HG03354 (cell line): Measurements from ENCODE around the gene ANKIB1.
A peak's percentile ranks its signal among the peaks of the same experiment; 100 is the strongest.

Experiments
- ATAC-seq: cut with Tn5 transposase; IDR thresholded peaks from one replicate; pipeline ENCODE4 v1.9.1; 2021; ENCODE audit warnings: mild to moderate bottlenecking; ENCODE audit not compliant: unreplicated experiment, poor library complexity, severe bottlenecking

The ANKIB1 gene

GRCh38 chr7:92259610-92260247 lies 14.0 kb downstream of the ANKIB1 start:
- ATAC-seq: no peak

GRCh38 chr7:92260248-92260781 lies 14.5 kb downstream of the ANKIB1 start:
- ATAC-seq: no peak

GRCh38 chr7:92266415-92267241 lies 20.9 kb downstream of the ANKIB1 start:
- ATAC-seq: no peak

GRCh38 chr7:92268921-92269320 lies 23.1 kb downstream of the ANKIB1 start:
- no peak for ATAC-seq

- ATAC-seq: no peak
Observed at GRCh38 chr7:92275327-92275726, 29.6 kb downstream of the ANKIB1 start.

GRCh38 chr7:92276460-92276864 lies 30.7 kb downstream of the ANKIB1 start:
- ATAC-seq: peak; percentile 83

GRCh38 chr7:92279396-92280031 lies 33.7 kb downstream of the ANKIB1 start:
- ATAC-seq: no peak

GRCh38 chr7:92281031-92281430 lies 35.3 kb downstream of the ANKIB1 start:
- ATAC-seq: no peak

- ATAC-seq: no peak
Observed at GRCh38 chr7:92282221-92282814, 36.5 kb downstream of the ANKIB1 start.

- no peak for ATAC-seq
Observed at GRCh38 chr7:92282930-92283329, 37.2 kb downstream of the ANKIB1 start.

- no peak for ATAC-seq
Observed at GRCh38 chr7:92289321-92289720, 43.5 kb downstream of the ANKIB1 start.

- ATAC-seq: no peak
Observed at GRCh38 chr7:92292981-92293380, 47.2 kb downstream of the ANKIB1 start.

- no peak for ATAC-seq
Observed at GRCh38 chr7:92293896-92294590, 48.3 kb downstream of the ANKIB1 start.

GRCh38 chr7:92295391-92295790 lies 49.6 kb downstream of the ANKIB1 start:
- no peak for ATAC-seq

- ATAC-seq: no peak
Observed at GRCh38 chr7:92296235-92296634, 50.5 kb downstream of the ANKIB1 start.

- ATAC-seq: no peak
Observed at GRCh38 chr7:92296880-92297445, 51.2 kb downstream of the ANKIB1 start.

- ATAC-seq: no peak
Observed at GRCh38 chr7:92297736-92298135, 52.0 kb downstream of the ANKIB1 start.

GRCh38 chr7:92303761-92304160 lies 58.0 kb downstream of the ANKIB1 start:
- ATAC-seq: no peak

GRCh38 chr7:92304406-92304893 lies 58.7 kb downstream of the ANKIB1 start:
- ATAC-seq: no peak
